Measurements from ENCODE around the gene AXIN1.

AXIN1 gene

GRCh38 chr16:280005-280460 is 72.5 kb downstream of the AXIN1 start:
- H3K4me3 ChIP-seq (ENCODE audit: low read depth, low read length) = no peak overlapping the region
- TF ChIP-seq CTCF (IDR thresholded peaks at IDR 0.05; ENCODE audit: low read depth, low read length) = no peak

DNA sequence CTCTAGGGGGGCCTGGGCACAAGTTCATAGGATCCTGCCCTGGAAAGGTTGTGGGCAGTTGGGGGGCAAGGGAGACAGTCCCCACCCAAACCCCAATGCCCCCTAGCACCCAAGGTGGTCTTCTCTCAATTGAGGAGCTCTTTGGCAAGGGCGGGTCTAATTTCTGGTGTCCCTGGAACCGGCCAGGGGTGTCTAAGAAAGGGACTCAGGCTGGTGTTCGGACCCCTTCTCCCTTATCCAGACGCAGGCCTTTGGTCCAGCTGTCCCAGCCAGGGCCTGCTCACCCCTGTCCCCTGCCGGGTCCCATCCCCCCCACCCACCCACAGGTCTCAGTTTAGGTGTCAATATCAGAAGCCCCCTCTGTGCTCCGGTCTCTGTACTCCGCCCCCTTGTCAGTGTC is 73.0 kb downstream of the AXIN1 start:
- H3K4me3 ChIP-seq (ENCODE audit: low read depth, low read length) = no peak overlapping the region
- TF ChIP-seq CTCF (IDR thresholded peaks at IDR 0.05; ENCODE audit: low read depth, low read length) = no peak

- H3K4me3 ChIP-seq (ENCODE audit: low read depth, low read length) = no peak overlapping the region
Observed at GRCh38 chr16:278863-279366, 73.6 kb downstream of the AXIN1 start.

GRCh38 chr16:276426-277077 is 76.0 kb downstream of the AXIN1 start:
- H3K4me3 ChIP-seq (ENCODE audit: low read depth, low read length) = no peak overlapping the region
- TF ChIP-seq CTCF (IDR thresholded peaks at IDR 0.05; ENCODE audit: low read depth, low read length) = no peak

More at GRCh38 chr16:278863-279366, 73.6 kb downstream of the AXIN1 start:
- TF ChIP-seq CTCF (IDR thresholded peaks at IDR 0.05; ENCODE audit: low read depth, low read length) = no peak

GRCh38 chr16:275786-276232 is 76.7 kb downstream of the AXIN1 start, which contains the start of gene RGS11:
Gene RGS11 (minus strand): TSS chr16:275944. CDS start chr16:275911, 33 bp downstream.
- no peak within 1 kb of the TSS for H3K4me3 ChIP-seq (ENCODE audit: low read depth, low read length)
- no peak for TF ChIP-seq CTCF (IDR thresholded peaks at IDR 0.05; ENCODE audit: low read depth, low read length)

DNA sequence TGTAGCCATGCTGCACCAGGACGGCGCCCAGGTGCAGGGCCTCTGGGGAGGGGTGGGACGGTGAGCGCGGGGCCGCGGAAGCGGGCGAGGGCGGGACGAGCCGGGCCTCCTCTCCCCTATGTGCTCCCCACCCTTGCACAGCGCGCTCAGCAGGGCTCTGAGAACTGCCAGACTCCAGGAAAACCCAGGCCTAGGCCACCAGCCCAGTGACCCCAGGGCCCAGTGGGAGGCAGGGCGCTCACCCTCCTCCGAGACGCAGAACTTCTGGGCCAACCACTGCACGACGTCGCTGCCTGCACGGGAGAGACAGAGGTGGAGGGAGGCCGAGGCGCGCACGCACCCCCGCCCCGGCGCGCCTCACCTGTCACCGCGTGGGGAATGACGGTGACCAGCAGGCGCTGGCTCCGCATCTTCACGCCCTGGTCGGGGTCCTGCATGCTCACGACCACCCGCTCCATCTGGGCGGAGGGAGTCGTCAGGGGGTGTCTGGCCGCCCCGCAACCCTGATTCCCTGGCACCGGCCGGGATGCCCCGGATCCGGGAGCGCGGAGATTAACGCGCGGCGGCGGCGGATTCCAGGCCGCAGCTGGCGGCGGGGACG is 77.4 kb downstream of the AXIN1 start:
- H3K4me3 ChIP-seq (ENCODE audit: low read depth, low read length) = no peak overlapping the region
- TF ChIP-seq CTCF (IDR thresholded peaks at IDR 0.05; ENCODE audit: low read depth, low read length) = no peak
